Fibroblast of lung (primary cell): ENCODE measurements around the gene GPC5.

Experiments used
- EZH2 ChIP-seq: IDR thresholded peaks from 2 replicates; pipeline ENCODE4 v1.5.1; 2012; ENCODE audit warnings: low read length, control low read depth, mild to moderate bottlenecking; ENCODE audit errors: missing control alignments
- TF ChIP-seq, protein P1 (sequence below), 2 donors: IDR thresholded peaks in 1 of 2; conservative IDR thresholded peaks in 1 of 2; 1 replicate in 1 of 2; 2 replicates in 1 of 2; pipeline ENCODE4 v1.5.1; 2011 to 2012; ENCODE audit warnings: low read length in 2 of 2, control low read depth in 1 of 2, inconsistent platforms in 1 of 2, low read depth in 1 of 2, mild to moderate bottlenecking in 1 of 2

DNA sequence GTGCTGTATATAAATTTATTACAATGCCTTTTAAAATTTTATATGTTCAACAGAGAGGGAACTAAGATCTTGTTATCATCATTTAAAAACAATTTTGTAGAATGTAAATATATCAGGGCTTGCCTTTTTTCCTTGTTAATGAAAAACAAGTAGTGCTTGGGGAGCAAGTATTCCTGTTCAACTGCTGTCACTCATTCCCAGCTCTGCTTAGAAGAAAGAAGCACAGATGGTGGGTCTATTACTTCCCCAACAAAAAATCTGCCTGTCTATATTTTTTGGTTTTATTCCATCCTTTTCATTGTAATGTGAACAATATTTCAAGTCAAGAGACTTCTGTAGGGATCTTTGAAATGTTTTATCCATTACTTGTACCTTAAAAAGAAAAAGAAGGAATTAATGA lies 503.9 kb downstream of the GPC5 start:
- TF ChIP-seq, protein P1, sequence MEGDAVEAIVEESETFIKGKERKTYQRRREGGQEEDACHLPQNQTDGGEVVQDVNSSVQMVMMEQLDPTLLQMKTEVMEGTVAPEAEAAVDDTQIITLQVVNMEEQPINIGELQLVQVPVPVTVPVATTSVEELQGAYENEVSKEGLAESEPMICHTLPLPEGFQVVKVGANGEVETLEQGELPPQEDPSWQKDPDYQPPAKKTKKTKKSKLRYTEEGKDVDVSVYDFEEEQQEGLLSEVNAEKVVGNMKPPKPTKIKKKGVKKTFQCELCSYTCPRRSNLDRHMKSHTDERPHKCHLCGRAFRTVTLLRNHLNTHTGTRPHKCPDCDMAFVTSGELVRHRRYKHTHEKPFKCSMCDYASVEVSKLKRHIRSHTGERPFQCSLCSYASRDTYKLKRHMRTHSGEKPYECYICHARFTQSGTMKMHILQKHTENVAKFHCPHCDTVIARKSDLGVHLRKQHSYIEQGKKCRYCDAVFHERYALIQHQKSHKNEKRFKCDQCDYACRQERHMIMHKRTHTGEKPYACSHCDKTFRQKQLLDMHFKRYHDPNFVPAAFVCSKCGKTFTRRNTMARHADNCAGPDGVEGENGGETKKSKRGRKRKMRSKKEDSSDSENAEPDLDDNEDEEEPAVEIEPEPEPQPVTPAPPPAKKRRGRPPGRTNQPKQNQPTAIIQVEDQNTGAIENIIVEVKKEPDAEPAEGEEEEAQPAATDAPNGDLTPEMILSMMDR (conservative IDR thresholded peaks at IDR 0.05 in 1 of 2, IDR thresholded peaks at IDR 0.05 in 1 of 2; ENCODE audit: low read depth in 1 of 2, low read length in 2 of 2) = no peak
- no peak for TF ChIP-seq EZH2
